Stimulated activated CD8-positive, alpha-beta memory T cell treated with anti-CD3 and anti-CD28 coated beads, Interleukin-15, amount 100 ng/mL, for 48 hours (primary cell): ENCODE data around the gene NOS1AP.

Experiments used
- DNase-seq, 2 donors: peaks; one replicate each; pipeline ENCODE4 v3.0.0-alpha.2; 2020; ENCODE audit warnings: low read depth in 2 of 2

Gene NOS1AP

GRCh38 chr1:162256287-162256686 lies 186.8 kb downstream of the NOS1AP start:
- no peak for DNase-seq

- DNase-seq, result no peak
These were observed 188.9 kb downstream of the NOS1AP start for GRCh38 chr1:162258394-162258793.

GRCh38 chr1:162259894-162260455 lies 190.5 kb downstream of the NOS1AP start:
- no peak for DNase-seq

DNA sequence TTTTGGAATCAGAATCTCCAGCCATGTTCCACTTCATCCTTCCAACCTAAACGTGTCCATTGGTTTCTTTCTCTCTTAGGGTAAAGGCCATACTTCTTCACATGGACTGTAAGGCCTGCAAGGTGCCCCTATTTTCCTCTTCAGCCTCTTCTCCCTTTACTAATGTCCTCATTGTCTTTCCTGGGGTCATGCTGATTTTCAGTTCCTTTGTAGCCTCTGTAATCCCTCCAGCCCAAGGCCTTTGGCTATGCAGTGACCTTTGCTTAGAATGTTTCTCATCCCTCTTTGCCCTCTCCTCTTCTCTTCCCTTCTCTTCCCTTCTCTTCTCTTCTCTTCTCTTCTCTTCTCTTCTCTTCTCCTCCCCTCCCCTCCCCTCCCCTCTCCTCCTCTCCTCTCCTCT lies 194.6 kb downstream of the NOS1AP start:
- no peak for DNase-seq

DNA sequence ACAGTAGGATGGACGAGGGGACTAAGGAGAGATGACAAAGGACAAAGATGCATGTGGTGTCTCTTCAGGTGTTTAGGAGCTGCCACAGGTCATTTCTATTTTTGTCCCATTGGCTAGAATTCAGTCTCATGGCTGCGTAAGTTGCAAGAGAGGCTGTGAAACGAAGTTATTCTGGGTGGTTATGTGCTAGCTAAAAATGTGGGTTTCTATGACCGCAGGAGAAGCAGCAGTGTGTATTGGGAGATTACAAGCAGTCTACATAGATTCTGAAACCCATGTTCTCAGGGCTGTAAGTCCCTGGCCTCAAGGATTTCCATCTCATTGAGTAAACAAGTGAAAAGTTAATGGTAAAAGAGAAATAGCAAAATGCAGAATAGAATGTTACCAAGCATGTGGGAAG lies 196.5 kb downstream of the NOS1AP start:
- no peak for DNase-seq

DNA sequence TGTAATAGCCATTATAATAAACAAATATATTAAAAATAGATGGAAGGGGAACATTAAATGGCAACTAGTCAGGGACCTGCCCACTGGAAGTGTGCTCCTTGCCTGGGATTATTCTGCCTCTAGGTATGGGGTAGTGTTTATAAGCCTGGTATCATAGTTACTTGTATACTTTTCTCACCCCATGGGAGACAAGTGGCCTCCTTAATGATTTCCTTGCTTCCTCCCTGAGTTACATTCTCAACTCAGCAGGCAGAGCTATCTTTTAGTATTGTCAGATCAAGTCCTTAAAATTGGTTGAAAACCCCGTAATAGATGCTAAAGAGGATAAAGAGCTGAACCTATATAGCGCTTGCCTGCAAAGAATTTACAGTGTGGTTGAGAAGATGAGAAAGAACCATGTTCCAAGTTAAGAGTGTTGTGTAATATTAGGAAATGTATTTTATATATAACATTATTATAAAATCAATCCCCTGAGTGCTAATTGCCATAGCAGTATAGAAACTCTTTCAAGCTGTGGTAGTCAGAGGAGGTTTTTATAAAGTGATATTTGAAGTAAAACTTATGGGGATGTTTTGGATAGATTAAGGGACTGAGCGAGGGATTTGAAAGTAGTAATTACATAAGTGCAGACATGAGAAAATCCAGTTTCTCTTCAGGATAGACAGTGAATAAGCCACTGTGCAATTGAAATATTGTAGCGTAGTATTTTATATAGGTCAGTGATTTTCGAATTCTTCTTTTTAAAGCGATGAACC lies 200.7 kb downstream of the NOS1AP start:
- DNase-seq, result no peak

GRCh38 chr1:162271972-162272371 lies 202.5 kb downstream of the NOS1AP start:
- DNase-seq, result no peak

DNA sequence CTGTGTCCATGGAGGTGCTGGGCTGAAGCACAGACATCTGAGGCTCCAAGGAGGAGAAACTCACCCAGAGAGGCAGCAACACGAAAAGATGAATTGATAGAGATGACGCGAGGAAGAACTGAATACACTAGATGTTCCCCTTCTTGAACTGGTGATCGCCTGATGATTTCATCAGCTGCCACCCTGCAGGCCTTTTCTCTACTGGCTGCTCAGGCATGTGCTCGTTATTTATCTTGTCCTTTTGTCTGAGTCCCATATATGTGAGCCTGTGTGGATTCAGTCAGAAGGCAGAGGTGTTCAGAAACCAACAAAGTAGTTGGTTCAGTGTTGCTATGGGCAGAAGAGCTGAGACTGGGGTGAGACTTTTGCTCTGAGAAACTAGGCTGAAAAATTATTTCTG lies 202.9 kb downstream of the NOS1AP start:
- no peak for DNase-seq

- no peak for DNase-seq
These were observed 206.2 kb downstream of the NOS1AP start for GRCh38 chr1:162275622-162276175.

GRCh38 chr1:162276493-162276892 lies 207.0 kb downstream of the NOS1AP start:
- DNase-seq, result no peak

GRCh38 chr1:162279136-162279498 lies 209.6 kb downstream of the NOS1AP start:
- DNase-seq, result no peak

GRCh38 chr1:162281426-162281825 lies 211.9 kb downstream of the NOS1AP start:
- DNase-seq, result no peak

GRCh38 chr1:162283657-162284056 lies 214.2 kb downstream of the NOS1AP start:
- no peak for DNase-seq

- no peak for DNase-seq
These were observed 214.9 kb downstream of the NOS1AP start for GRCh38 chr1:162284206-162284955.

- no peak for DNase-seq
These were observed 215.7 kb downstream of the NOS1AP start for GRCh38 chr1:162285149-162285561.

- DNase-seq, result no peak
These were observed 221.5 kb downstream of the NOS1AP start for GRCh38 chr1:162291000-162291399.

- DNase-seq, result no peak
These were observed 222.9 kb downstream of the NOS1AP start for GRCh38 chr1:162292422-162292849.

DNA sequence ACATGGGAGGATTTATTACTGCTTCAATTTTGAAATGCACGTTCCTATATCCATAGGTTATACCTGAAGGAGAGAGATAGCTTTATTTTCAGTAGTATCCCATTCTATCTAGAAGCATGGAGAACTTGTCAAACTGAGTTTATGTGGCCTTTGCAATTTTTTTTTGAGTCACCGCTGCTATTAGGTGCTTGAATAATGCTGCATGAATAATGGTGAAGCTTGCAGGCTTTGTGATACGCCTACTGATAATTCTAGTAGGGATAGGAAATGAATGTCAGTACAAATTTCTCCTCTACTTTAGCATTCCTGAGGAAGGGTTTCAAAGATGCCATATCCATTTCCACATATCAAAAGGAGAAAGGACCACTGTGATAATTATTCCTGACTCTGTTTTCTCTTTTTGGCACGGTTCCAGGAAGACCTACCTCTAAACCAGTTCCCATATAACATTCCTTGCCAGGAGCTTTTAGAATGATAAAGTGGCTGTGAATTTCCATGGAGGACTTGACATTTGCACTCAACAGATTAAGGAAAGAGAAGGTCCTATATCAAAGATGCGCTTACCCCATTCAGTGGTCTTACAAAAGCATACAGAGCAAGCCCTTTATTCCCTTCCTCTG lies 223.7 kb downstream of the NOS1AP start:
- no peak for DNase-seq

DNA sequence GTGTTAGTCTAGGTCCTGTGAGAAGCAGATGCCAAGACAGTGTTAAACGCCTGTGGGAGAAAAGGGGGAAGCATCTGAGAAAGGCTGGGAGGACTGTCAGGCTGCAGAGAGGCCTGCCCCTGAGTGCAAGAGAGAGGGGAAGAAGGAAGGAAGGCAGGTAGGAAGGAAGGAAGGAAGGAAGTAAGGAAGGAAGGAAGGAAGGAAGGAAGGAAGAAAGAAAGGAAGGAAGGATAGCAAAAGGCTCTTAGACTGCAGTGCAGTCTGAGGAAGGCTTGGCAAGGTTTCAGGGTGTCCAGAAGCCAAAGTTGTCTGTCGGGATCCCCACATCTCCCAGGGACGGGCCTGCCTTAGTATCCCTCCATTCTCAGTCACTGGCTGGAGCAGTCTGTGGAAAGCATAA lies 224.5 kb downstream of the NOS1AP start:
- no peak for DNase-seq

- no peak for DNase-seq
These were observed 227.7 kb downstream of the NOS1AP start for GRCh38 chr1:162297208-162297607.

DNA sequence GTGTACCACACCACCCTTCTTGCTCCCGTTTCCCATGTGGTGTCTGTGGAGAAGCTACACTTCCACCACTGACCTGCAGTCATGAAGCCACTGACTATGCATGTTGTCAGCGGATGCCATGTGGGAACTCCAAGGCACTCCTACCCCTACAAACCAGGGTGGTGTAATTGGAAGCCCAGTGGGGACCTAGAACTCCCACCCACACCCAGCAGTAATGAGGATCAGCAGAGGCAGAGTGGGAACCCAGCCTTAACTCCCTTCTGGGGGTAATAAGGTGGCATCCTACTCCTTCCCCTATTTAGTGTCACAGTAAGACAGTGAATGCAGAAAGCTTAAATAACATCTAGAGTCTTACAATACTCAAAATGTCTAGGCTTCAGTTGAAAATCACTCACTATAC lies 228.8 kb downstream of the NOS1AP start:
- no peak for DNase-seq

- DNase-seq, result no peak
These were observed 229.5 kb downstream of the NOS1AP start for GRCh38 chr1:162299018-162299417.
